Jurkat, Clone E6-1 (cell line): ENCODE measurements around the gene PTRH1.

Experiments used
- DNase-seq: peaks from one replicate; pipeline ENCODE4 v3.0.0-alpha.2; 2011; ENCODE audit warnings: low read depth, low spot score
- H3K4me3 ChIP-seq: 2 replicates; pipeline ENCODE4 v1.5.1; 2011; ENCODE audit warnings: mild to moderate bottlenecking, low read length, control low read depth, moderate library complexity

The PTRH1 gene

GRCh38 chr9:127723444-127723843 is 8.0 kb upstream of the PTRH1 start:
- no peak for DNase-seq
- no peak overlapping the region for H3K4me3 ChIP-seq

- no peak for DNase-seq
- H3K4me3 ChIP-seq = no peak overlapping the region
Measured at GRCh38 chr9:127723013-127723412, 7.5 kb upstream of the PTRH1 start.

- DNase-seq = no peak
- H3K4me3 ChIP-seq = no peak overlapping the region
Measured at GRCh38 chr9:127722055-127722745, 6.7 kb upstream of the PTRH1 start.

- H3K4me3 ChIP-seq = no peak overlapping the region
- no peak for DNase-seq
Measured at GRCh38 chr9:127721391-127721821, 5.9 kb upstream of the PTRH1 start.

GRCh38 chr9:127720865-127721227 is 5.4 kb upstream of the PTRH1 start:
- H3K4me3 ChIP-seq = no peak overlapping the region
- DNase-seq = no peak

GRCh38 chr9:127720031-127720864 is 4.8 kb upstream of the PTRH1 start:
- peak; percentile 77 for DNase-seq
- H3K4me3 ChIP-seq = peak overlapping the region; percentile 54

GRCh38 chr9:127717766-127718165 is 2.3 kb upstream of the PTRH1 start:
- no peak for DNase-seq
- no peak overlapping the region for H3K4me3 ChIP-seq

- no peak for DNase-seq
- no peak overlapping the region for H3K4me3 ChIP-seq
Measured at GRCh38 chr9:127716412-127716811, 949 bp upstream of the PTRH1 start.

- peak overlapping the region; percentile 82 for H3K4me3 ChIP-seq
- DNase-seq = no peak
Measured at GRCh38 chr9:127714951-127715469, 453 bp downstream of the PTRH1 start.

GRCh38 chr9:127714020-127714750 is 1.3 kb downstream of the PTRH1 start:
- peak overlapping the region; percentile 82 for H3K4me3 ChIP-seq
- DNase-seq = no peak

- H3K4me3 ChIP-seq = no peak overlapping the region
- DNase-seq = no peak
Measured at GRCh38 chr9:127712867-127713266, 2.6 kb downstream of the PTRH1 start.

GRCh38 chr9:127712371-127712770 is 3.1 kb downstream of the PTRH1 start:
- DNase-seq = no peak
- H3K4me3 ChIP-seq = no peak overlapping the region

GRCh38 chr9:127711831-127712274 is 3.6 kb downstream of the PTRH1 start:
- no peak overlapping the region for H3K4me3 ChIP-seq
- DNase-seq = no peak

- no peak overlapping the region for H3K4me3 ChIP-seq
- DNase-seq = peak; percentile 75
Measured at GRCh38 chr9:127711226-127711701, 4.2 kb downstream of the PTRH1 start.

GRCh38 chr9:127710204-127710783 is 5.2 kb downstream of the PTRH1 start:
- no peak for DNase-seq
- H3K4me3 ChIP-seq = no peak overlapping the region

GRCh38 chr9:127708952-127709587 is 6.4 kb downstream of the PTRH1 start:
- no peak overlapping the region for H3K4me3 ChIP-seq
- no peak for DNase-seq

- DNase-seq = peak; percentile 55
- H3K4me3 ChIP-seq = no peak overlapping the region
Measured at GRCh38 chr9:127707766-127708165, 7.7 kb downstream of the PTRH1 start.

GRCh38 chr9:127706836-127707241 is 8.6 kb downstream of the PTRH1 start, which contains the start of gene CFAP157:
Gene CFAP157 (plus strand): TSS chr9:127706988. CDS start chr9:127707032, 44 bp downstream.
- H3K4me3 ChIP-seq = peak within 1 kb of the TSS; percentile 2; the same call in 1 of the 2 replicates
- no peak for DNase-seq
